GM18867 (cell line): Measurements from ENCODE around the gene SRPX2.

ENCODE experiments used
- ATAC-seq: cut with Tn5 transposase; IDR thresholded peaks from one replicate; pipeline ENCODE4 v1.9.1; 2021; ENCODE audit warnings: mild to moderate bottlenecking, moderate library complexity; ENCODE audit not compliant: unreplicated experiment

SRPX2 gene

GRCh38 chrX:100649550-100650356 is 5.8 kb downstream of the SRPX2 start:
- ATAC-seq: no peak

DNA sequence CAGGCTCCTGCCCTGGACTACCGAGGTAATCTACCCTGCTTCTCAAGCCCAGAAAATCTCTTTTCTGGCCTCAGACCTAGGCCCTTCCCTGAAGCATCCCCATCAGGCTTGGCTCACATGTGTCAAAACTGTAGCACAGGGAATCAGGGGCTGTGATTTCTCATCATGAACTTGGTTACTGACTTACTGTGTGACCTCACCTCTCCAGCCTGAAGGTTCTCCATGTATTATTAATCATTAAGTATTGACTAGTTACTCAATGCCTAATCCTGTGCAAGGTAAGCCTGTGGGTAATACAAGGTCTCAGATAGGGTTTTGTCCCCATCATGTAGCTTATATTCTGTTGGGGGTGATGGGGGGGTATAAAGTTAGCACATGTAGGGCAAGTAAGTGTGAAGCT is 6.8 kb downstream of the SRPX2 start:
- no peak for ATAC-seq

DNA sequence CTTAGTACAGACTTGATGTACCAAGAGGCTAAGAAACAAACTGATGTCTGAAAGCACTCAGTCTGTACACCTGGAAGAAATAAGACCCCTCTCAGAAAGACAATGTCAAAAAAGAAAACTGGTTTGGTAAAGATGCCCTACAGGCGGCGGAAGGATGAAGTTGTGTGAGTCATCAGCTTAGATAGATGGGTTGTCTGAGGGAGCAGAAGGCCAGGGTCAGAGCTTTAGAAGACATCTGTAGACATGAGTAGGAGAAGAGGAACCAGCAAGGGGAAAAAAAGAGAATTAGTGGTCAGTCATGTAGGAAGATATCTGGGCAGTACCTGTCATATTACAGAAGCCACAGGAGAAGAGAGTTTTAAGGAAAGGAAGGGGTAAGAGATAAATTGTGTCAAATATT is 8.3 kb downstream of the SRPX2 start:
- ATAC-seq: no peak

DNA sequence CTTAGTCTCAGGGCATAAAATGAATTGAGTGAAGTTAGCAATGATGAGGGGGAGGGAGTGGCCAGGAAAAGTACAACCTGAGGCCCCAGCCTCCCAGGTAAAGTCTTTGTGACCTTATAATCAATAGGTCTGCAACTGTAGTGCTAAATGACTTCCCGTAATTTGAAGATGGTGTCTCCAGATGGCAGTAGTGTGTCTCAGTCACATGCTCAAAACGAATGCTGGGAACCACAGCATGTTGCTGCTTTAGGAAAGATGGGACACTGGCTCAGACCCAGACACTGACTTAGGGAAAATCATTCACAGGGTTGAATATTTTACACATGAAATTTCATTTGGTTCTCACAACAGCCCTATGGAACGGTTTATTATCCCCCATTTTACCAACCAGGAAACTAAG is 10.3 kb downstream of the SRPX2 start:
- no peak for ATAC-seq

DNA sequence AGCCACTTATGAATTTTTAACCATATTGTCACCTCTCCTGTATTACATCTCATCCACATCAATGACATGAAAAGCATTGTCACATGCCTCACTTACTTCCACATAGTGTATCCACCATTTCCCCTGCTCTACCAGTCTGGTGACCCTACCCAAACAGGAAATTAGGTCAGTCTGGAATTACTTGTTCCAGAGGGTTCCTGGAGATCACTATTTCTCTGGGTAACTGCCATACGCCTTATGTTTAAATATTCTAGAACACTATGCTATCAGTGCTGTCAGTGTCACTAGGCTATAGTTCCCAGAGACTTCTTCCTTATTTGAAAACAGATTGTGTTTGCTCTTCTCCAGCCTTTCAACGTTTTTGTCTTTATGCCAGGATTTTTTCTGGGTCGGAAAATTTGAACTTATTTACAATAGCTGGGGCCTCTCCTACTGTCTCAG is 15.0 kb downstream of the SRPX2 start:
- ATAC-seq: no peak

DNA sequence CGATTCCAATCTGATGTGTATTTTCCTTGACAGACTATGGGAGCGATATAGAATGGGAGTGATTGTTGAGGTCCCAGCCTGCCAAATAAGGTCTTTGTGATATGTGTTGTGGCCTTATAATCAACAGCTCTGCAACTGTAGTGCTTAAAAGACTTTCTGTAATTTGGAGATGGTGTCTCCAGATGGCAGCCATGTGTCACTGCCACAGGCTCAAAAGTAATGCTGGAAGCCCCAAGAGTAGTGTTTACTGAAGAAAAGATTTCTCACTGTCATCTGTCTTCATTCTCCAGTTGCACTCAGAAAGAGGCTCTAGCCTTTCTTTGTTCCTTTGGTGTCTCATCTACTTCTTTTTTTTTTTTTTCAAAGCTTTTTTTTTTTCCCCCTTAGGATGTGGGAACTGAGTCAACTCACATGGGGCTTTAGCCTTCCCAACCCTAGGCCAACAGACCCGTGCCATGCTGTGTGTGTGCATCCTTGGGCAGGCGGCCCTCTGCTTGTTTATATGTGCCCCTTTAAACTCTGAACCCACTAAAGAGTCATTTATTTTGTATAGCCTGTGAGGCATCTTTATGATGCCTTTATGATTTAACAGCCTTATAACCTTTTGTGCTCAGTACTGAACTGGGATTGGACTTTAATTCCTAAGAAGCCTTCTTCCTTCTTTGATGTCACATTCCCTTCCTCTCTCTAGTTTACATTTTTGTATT is 15.6 kb downstream of the SRPX2 start:
- ATAC-seq: no peak

DNA sequence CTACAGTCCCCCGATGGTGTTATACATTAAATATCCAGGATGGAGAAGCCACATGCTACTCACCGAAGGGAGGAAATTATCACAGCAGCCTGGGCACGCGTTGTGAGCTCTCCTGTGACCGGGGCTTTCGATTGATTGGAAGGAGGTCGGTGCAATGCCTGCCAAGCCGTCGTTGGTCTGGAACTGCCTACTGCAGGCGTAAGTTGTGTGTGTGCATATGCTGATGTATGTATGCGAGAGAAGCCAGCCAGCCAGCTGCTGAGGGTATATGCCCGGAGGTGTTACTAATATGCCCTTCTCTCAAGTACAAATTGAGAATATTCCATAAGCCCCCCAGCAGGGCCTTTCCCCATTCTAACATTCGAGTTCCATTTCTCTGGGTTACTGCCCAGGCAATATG is 18.2 kb downstream of the SRPX2 start:
- ATAC-seq: no peak

- ATAC-seq: no peak
These were observed 18.8 kb downstream of the SRPX2 start for GRCh38 chrX:100662796-100663195.

- no peak for ATAC-seq
These were observed 19.6 kb downstream of the SRPX2 start for GRCh38 chrX:100663642-100664041.

GRCh38 chrX:100672966-100673365 is 29.0 kb downstream of the SRPX2 start:
- no peak for ATAC-seq

GRCh38 chrX:100673397-100673953 is 29.5 kb downstream of the SRPX2 start:
- no peak for ATAC-seq

- no peak for ATAC-seq
These were observed 30.7 kb downstream of the SRPX2 start for GRCh38 chrX:100674705-100675104.

- ATAC-seq: no peak
These were observed 33.7 kb downstream of the SRPX2 start for GRCh38 chrX:100677611-100678181.

DNA sequence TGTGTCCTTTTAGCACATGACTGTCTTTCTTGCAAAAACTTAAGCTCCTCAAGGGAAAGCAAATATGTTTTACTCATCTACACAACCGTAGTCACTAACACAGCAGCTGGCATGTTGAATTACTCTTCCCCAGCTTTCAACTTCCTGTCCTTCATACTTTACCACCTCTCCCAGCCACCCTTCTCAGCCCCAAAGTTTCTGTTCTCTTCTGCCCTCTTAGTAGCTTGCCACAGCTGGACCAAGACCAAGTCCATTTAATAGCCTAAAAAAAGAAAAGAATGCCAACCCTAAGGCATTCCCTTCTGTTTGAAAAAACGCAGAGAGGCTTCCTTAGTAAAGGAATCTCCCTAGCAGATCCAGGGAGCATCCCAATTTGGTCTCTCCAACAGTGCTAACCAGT is 36.8 kb downstream of the SRPX2 start:
- ATAC-seq: no peak

GRCh38 chrX:100681599-100681998 is 37.6 kb downstream of the SRPX2 start:
- ATAC-seq: no peak

DNA sequence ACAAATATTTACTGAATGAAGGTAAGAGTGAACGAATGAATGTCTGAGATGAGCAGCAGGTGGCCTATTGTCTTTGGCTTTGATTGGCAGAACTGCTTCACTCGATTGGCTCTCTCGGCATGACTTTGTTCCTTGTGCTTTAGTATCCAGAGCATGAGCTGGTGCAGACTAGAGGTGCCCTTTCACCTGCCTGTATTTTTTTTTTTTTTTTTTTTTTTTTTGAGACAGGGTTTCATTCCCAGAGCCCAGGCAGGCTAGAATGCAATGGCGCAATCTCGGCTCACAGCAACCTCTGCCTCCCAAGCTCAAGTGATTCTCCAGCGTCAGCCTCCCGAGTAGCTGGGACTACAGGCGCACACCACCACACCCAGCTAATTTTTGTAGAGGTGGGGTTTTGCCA is 38.9 kb downstream of the SRPX2 start:
- no peak for ATAC-seq

DNA sequence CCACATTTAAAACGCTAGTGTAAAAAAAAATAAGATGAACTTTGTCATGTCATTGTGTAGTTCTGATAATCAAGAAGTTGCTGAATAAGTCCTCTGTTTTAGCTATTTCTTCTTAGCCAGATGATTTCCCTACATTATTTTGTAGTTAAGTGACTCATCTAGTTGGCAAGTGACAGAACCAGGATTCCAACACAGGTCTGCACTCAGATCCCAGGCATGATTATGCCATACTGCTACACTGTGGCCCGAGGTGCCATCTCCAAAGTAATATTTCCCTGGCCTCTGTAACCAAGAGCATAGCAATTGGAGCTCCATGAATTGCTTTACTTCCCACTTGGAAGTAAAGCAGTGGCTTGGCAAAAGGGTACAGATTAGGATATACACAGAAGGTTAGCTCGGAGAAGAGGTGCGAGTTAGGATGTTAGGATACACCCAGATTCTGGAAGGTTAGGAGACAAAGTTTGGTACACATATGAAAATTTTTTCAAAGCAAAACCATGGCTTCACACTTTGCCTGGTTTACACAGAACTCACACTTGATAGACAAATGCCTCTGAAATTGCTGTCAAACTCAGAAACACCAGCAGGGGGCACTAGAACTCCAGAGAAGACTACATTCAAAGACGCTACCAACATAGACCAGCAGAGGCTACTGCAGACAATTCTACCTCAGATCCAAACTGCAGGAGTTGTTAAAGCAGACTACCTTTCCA is 41.4 kb downstream of the SRPX2 start:
- ATAC-seq: peak; percentile 73

DNA sequence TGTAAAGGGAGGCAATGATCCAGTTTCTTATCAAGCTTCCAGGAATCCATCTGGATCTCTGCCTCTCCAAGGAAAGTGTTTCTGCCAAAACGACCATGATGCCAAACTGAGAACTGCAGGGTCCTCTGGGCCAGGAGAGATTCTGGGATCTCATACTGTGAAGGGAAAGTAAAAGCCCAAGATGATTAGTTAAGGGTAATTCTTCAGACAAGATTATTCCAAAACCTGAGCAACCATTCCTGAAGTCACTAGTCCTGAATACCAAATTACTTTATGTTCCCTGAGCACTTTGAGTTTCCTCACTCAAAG is 42.0 kb downstream of the SRPX2 start:
- no peak for ATAC-seq

DNA sequence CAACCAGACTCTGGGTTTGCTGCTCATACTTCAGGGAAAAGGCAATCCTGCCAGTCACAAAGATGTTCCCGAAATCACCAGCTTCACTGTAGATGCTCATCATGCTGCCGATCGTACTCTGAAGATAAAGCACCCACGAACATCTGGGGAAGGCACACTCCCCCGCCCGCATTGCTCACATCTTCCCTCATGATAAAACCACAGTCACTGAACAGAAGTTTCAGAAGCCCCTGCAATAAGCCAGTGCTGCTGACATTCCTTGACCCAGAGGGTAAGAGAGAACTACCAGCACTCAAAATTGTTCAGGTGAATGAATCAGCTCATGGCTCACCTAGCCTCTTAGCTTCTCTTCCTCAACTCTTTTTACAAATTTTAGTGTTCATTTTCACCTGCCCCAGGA is 43.1 kb downstream of the SRPX2 start:
- peak; percentile 36 for ATAC-seq

GRCh38 chrX:100687546-100687945 is 43.5 kb downstream of the SRPX2 start:
- ATAC-seq: peak; percentile 78

DNA sequence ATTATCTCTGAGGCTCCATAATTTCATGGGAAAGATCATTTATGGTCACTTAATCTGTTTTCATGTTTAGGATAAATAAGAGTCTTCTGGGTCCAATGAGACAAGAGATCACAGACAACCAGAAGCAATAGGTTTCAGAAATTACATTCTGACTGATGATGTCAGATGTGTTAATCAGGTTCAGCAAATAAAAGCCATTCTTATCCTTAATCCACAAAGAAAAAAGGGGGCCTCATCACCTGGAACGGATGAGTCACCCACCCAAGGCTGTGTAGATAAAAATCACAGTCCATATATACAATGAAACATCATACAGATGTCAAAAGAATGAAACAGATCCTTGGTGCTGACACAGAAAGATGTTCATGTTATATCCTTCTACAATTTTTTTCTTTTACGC is 51.3 kb downstream of the SRPX2 start:
- no peak for ATAC-seq
